GM18870 (cell line): ENCODE results near the gene CDCA3.

Experiments
- ATAC-seq: cut with Tn5 transposase; IDR thresholded peaks from one replicate; pipeline ENCODE4 v1.9.1; 2021; ENCODE audit warnings: moderate library complexity; ENCODE audit not compliant: unreplicated experiment

CDCA3 gene

DNA sequence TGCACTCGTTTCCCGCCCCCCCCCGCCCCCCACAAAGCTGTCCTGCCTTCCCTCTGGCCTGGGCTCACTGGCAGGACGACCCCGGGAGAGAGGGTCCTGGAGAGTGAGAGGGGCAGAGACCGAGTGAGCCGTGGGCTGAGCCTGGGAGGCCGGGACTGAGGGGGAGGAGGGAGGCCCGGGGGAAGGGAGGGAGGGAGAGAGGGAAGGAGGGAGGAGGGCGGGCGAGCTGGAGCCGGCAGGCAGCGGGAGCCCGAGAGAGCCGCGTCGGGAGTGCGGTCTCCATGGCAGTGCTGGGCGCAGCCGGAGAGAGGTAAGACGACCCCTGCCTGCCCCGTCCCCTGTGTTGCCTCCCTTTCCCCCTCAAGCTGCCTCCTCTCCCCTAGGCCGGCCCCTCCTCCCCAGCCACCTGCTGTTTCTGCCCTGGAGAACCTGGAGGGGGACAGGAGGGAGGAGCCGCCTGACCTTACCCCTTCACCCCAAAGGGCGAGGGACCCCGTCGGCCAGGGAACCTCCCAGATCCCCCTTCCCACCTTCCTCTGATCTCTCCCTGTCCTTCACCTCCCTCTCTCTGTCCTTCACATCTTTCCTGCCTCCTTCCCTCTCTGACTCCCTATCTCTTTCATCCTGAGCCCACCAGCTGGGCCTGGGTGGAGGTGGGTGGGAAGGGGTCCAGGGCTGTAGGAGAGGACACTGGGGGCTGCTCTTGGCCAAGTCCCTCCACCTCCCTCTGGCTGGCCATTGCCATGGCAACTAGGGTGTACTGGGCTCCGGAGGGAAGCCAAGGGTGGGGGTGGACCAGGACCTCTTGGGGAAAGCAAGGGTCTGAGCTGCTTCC is 29.3 kb downstream of the CDCA3 start, which contains the start of gene GPR162:
TSS of gene GPR162 (plus strand) at position 231 of the 835 bp plus-strand sequence. CDS start 2,078 bp downstream, outside the sequence.
- ATAC-seq, result no peak

DNA sequence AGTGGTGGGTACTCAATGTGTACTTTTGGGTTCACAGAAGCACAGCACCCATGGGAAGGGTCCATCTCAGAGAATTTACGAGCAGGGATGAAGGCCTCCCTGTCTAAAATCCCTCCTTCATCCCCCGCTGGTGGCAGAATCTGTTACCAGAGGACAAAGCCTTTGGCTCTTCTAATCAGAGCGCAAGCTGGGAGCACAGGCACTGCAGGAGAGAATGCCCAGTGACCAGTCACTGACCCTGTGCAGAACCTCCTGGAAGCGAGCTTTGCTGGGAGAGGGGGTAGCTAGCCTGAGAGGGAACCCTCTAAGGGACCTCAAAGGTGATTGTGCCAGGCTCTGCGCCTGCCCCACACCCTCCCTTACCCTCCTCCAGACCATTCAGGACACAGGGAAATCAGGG is 30.9 kb downstream of the CDCA3 start:
- no peak for ATAC-seq

DNA sequence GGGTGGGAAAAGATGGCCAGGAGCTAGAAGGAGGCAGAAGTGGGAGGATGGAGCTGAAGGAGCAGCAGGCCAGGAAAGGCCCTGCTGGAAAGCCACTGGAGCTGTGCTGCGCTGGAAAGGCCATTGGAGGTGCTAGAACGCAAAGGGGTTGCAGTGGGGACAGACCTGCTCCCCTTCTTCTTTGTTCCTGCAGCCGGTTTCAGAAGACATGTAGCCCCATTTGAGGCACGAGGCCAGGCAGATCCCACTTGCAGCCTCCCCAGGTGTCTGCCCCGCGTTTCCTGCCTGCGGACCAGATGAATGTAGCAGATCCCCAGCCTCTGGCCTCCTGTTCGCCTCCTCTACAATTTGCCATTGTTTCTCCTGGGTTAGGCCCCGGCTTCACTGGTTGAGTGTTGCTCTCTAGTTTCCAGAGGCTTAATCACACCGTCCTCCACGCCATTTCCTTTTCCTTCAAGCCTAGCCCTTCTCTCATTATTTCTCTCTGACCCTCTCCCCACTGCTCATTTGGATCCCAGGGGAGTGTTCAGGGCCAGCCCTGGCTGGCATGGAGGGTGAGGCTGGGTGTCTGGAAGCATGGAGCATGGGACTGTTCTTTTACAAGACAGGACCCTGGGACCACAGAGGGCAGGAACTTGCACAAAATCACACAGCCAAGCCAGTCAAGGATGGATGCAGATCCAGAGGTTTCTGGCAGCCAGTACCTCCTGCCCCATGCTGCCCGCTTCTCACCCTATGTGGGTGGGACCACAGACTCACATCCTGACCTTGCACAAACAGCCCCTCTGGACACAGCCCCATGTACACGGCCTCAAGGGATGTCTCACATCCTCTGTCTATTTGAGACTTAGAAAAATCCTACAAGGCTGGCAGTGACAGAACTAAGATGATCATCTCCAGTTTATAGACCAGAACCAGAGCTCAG is 31.7 kb downstream of the CDCA3 start:
- ATAC-seq, result no peak

DNA sequence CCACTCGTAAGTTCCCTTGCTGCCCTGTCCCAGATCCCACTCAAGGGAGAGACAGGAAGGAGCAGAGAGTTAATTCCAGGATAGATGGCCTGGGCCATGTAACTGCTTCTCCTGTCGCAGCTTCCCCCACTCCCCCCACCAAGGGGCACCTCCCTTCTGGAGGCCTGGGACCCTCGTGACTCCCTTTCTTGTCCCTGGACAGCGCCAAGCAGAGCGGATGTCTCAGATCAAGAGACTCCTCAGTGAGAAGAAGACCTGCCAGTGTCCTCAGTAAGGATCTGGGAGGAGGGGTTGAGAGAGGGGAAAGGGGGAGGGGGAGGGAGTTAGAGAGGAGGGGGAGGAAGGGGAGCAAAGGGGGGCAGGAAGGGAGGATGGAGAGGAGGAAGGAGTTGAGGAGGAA is 32.4 kb downstream of the CDCA3 start:
- ATAC-seq, result no peak

DNA sequence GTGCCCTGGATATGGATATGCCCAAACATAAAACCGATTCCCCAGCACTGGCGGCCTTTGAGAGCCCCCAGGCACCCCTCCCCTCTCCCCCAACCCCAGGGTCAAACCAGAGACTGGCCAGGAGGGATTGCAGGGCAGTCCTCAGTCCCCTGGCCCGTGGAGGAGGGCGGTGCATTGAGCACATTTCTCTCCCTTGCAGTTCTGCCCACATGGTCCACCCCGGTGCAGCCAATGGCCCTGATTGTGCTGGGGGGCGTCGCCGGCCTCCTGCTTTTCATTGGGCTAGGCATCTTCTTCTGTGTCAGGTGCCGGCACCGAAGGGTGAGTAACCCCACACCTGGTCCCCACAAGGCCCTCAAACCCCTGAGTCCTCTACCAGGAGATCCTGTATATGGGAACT is 32.9 kb downstream of the CDCA3 start:
- no peak for ATAC-seq

- ATAC-seq, result no peak
Measured at GRCh38 chr12:6817662-6818157, 33.4 kb downstream of the CDCA3 start.

DNA sequence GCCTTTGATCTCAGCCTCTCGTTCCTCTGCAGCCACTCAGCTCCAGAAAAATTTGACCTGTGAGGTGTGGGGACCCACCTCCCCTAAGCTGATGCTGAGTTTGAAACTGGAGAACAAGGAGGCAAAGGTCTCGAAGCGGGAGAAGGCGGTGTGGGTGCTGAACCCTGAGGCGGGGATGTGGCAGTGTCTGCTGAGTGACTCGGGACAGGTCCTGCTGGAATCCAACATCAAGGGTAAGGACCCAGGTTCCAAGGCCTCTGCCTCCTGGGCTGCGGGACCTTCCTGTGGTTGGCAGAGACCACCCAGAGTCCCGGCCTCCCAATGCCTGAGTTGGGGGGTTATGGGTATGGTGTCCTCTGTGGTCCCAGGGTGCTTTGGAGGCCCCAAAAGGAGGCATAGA is 34.0 kb downstream of the CDCA3 start:
- no peak for ATAC-seq

DNA sequence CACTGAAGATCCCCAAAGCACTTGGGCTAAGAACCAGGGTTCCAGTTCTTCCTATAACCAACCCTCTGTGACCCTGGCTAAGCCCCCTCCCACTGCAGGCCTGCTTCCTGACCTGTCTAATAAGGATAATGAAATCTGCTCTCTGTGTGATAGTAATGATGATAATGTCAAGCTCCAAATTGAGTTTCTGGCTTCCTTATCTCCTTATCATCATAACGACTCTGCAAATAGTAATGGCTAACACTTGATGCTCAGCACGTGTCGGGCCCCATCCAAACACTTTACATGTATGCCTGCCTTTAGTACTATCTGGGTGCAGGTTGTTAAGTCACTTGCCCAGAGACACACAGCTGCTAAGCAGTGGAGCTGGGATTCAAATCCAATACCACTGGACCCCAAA is 34.5 kb downstream of the CDCA3 start:
- no peak for ATAC-seq

GRCh38 chr12:6813363-6813762 is 37.7 kb downstream of the CDCA3 start:
- ATAC-seq, result no peak

DNA sequence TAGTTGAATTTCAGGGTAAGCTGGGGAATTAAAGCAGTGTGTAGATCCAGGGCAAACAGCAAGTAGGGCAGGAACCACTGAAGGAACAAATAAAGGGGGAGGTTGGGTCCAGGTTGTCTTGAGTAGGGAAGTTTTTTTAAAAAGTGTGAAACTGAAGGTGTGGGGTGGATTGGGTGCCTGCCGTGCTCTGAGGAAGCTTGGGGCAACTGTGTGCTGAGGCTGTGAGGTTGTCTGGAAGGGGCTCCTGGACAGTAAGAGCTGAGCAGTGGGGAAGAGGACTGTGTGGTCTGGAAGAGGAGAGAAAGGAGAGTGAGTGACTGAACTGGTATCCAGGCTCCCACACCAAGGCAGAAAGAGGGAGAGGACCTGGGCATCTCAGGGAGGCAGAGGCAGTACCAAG is 40.3 kb downstream of the CDCA3 start:
- no peak for ATAC-seq

GRCh38 chr12:6809056-6809455 is 42.0 kb downstream of the CDCA3 start:
- ATAC-seq, result no peak

GRCh38 chr12:6807170-6807569 is 43.9 kb downstream of the CDCA3 start:
- ATAC-seq, result no peak

DNA sequence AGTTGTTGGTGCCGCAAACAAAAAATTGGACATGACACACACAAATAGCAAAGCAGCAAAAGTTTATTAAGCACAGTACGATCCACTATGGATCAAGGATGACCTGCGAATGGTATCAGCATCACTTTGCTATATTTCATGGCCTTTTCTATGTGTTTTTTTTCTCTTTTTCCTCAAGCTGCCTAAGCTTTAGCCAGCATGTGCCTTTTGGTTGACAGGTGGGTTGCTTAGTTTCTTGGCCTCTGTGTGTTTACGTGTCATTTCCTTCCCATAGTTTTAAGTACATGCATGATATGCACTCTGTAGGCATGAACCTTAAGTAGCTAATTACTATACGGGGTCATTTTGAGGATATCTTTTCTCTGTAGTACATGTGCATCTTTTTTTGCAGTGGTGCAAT is 51.9 kb downstream of the CDCA3 start:
- no peak for ATAC-seq
